Measurements from ENCODE around the gene MKS1. TPM values are rescaled to one million over a fixed set of nuclear protein-coding genes. Genes with fewer than 3 reads are reported as not detected.

MKS1 gene
- total and polyA plus RNA-seq, 7 donors = 3.0 to 11.0 (median 6.8) TPM

GRCh38 chr17:58210922-58211321 is 8.1 kb downstream of the MKS1 start:
- H3K27ac ChIP-seq = no peak overlapping the region
- H3K4me3 ChIP-seq = no peak overlapping the region
- TF ChIP-seq CTCF (IDR thresholded peaks at IDR 0.05) (no peak), POLR2AphosphoS5 (IDR thresholded peaks at IDR 0.05) (no peak), EP300 (IDR thresholded peaks at IDR 0.05) (no peak), POLR2A (IDR thresholded peaks at IDR 0.05) (no peak)
- no peaks in the 10 kb centered on the region for H3K9me3 ChIP-seq
- H3K4me1 ChIP-seq = no peaks in the 10 kb centered on the region
- intact Hi-C loops (cut with DNase I) = loop anchor here (10.0 kb wide), 1 partner anchor 956 kb away; the partner anchor contains the start of gene MSI2
- H3K36me3 ChIP-seq = peaks cover 13 to 89% (median 25%) of the 10 kb centered on the region in 4 donors
- DNase-seq = no peak
- 86 to 91% methylated on average over 5 of the region's 5 CpGs for WGBS, 2 donors
- H3K27me3 ChIP-seq = no peaks in the 10 kb centered on the region

- WGBS, 2 donors = 94 to 97% methylated on average over 5 of the region's 5 CpGs
- Histone ChIP-seq H3K9me3 (no peaks in the 10 kb centered on the region), H3K4me1 (no peaks in the 10 kb centered on the region), H3K27me3 (no peaks in the 10 kb centered on the region), H3K4me3 (no peak overlapping the region), H3K36me3 (peaks cover 13 to 70% (median 22%) of the 10 kb centered on the region in 4 donors), H3K27ac (no peak overlapping the region)
- DNase-seq = no peak
- intact Hi-C loops (cut with DNase I) = no loop called here
- TF ChIP-seq EP300 (IDR thresholded peaks at IDR 0.05) (no peak), CTCF (IDR thresholded peaks at IDR 0.05) (no peak), POLR2AphosphoS5 (IDR thresholded peaks at IDR 0.05) (no peak)
Measured at GRCh38 chr17:58208344-58208743, 10.7 kb downstream of the MKS1 start.

GRCh38 chr17:58207451-58207850 is 11.6 kb downstream of the MKS1 start:
- 92 to 97% methylated on average over 3 of the region's 3 CpGs for WGBS, 2 donors
- Histone ChIP-seq H3K27me3 (no peaks in the 10 kb centered on the region), H3K4me1 (no peaks in the 10 kb centered on the region), H3K9me3 (no peaks in the 10 kb centered on the region), H3K36me3 (peaks cover 12 to 62% (median 20%) of the 10 kb centered on the region in 4 donors), H3K27ac (no peak overlapping the region), H3K4me3 (no peak overlapping the region)
- no peak for TF ChIP-seq POLR2AphosphoS5 (IDR thresholded peaks at IDR 0.05)
- TF ChIP-seq EP300 (IDR thresholded peaks at IDR 0.05) = no peak
- TF ChIP-seq POLR2A (IDR thresholded peaks at IDR 0.05) = no peak
- TF ChIP-seq CTCF (IDR thresholded peaks at IDR 0.05) = no peak
- intact Hi-C loops (cut with DNase I) = no loop called here
- no peak for DNase-seq

DNA sequence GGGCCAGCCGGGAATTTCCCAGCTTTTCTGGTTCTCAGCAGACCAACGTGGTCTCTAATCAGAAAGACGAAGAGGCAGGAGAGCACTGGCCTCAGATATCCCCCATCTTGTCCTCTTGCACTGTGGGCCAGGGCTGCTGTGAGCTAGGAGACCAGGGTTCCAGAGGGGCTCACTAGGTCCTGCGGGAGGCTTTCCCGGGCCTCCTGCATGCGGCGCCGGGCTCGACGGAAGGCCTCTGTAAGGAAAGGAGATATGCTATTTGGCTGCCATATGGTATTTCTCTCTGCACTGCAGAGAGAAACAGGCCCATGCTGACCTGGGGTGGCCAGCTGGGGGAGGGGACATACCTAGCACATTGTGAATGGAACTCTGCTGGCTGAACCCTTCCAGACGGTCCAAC is 13.1 kb downstream of the MKS1 start:
- no peaks in the 10 kb centered on the region for H3K9me3 ChIP-seq
- no peaks in the 10 kb centered on the region for H3K27me3 ChIP-seq
- 95 to 96% methylated on average over 11 of the region's 11 CpGs for whole genome bisulfite sequencing, 2 donors
- H3K4me1 ChIP-seq = no peaks in the 10 kb centered on the region
- intact Hi-C loops (cut with DNase I) = no loop called here
- H3K36me3 ChIP-seq = peaks cover 6 to 46% (median 15%) of the 10 kb centered on the region in 4 donors
- TF ChIP-seq POLR2AphosphoS5 (IDR thresholded peaks at IDR 0.05) = no peak
- TF ChIP-seq EP300 (IDR thresholded peaks at IDR 0.05) = no peak
- no peak for TF ChIP-seq POLR2A (IDR thresholded peaks at IDR 0.05)
- no peak for TF ChIP-seq CTCF (IDR thresholded peaks at IDR 0.05)
- no peak for DNase-seq
- no peak overlapping the region for H3K27ac ChIP-seq
- H3K4me3 ChIP-seq = no peak overlapping the region

DNA sequence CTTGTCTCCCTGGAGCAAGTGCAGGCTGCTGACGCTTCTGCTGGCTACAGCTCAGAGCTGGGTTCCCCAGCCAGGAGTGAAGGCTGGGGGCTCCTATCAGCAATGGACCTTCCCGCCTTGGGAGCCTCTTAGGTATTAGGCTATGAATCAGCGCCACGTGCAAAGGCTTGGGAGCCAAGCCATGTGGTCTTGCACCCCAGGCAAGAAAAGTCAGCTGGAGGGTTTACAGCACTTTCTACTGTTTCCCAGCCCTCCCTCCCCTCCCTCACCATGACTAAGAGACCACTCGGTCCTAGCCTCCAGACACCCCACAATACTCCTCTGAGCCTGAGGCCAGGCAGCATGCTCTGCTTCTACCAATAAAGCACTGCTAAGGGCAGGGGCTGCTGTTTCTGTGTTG is 14.3 kb downstream of the MKS1 start:
- WGBS, 2 donors = 90 to 95% methylated on average over 5 of the region's 5 CpGs
- peaks cover 0 to 35% (median 5%) of the 10 kb centered on the region in 4 donors for H3K36me3 ChIP-seq

More for the DNA sequence above, 14.3 kb downstream of the MKS1 start:
- H3K4me3 ChIP-seq = no peak overlapping the region
- H3K9me3 ChIP-seq = no peaks in the 10 kb centered on the region
- H3K4me1 ChIP-seq = no peaks in the 10 kb centered on the region
- intact Hi-C loops (cut with DNase I) = no loop called here
- TF ChIP-seq CTCF (IDR thresholded peaks at IDR 0.05) (no peak), POLR2AphosphoS5 (IDR thresholded peaks at IDR 0.05) (no peak), POLR2A (IDR thresholded peaks at IDR 0.05) (no peak), EP300 (IDR thresholded peaks at IDR 0.05) (no peak)
- no peak for DNase-seq
- H3K27me3 ChIP-seq = no peaks in the 10 kb centered on the region
- H3K27ac ChIP-seq = no peak overlapping the region

Data from sigmoid colon (tissue), 7 donors.